ENCODE data around the gene EEA1. TPM values are rescaled to one million over a fixed set of nuclear protein-coding genes. Genes with fewer than 3 reads are reported as not detected.

Gene EEA1
- total RNA-seq, 1 experiment from 2014 or later, result 7.9 TPM

- no peak overlapping the region for H3K4me3 ChIP-seq (ENCODE audit: low read length)
- POLR2A ChIA-PET (ENCODE audit: unreplicated experiment), result interaction anchor here (0.7 kb wide), 1 partner anchor 15 kb away, joined by 6 read pairs; no protein-coding TSS in a partner anchor
- no peak overlapping the region for H3K27ac ChIP-seq (ENCODE audit: low read length)
- ATAC-seq, result peak; percentile 99
- H3F3A ChIP-seq (ENCODE audit: low read length, unreplicated experiment), result no peaks in the 10 kb centered on the region
- H3K79me2 ChIP-seq (ENCODE audit: low read length), result no peaks in the 10 kb centered on the region
- H3K27me3 ChIP-seq (ENCODE audit: low read length), result no peaks in the 10 kb centered on the region
- H3K9ac ChIP-seq (ENCODE audit: low read length), result no peak overlapping the region
- intact Hi-C loops (cut with micrococcal nuclease), result loop anchor here (1.0 to 10.0 kb wide), 7 partner anchors 47 to 634 kb away; partner anchors contain the start of gene EEA1
- no peak overlapping the region for H3K4me2 ChIP-seq (ENCODE audit: low read length)
- H3K4me1 ChIP-seq (ENCODE audit: insufficient read depth, low read length), result no peaks in the 10 kb centered on the region
- H4K20me1 ChIP-seq (ENCODE audit: low read length), result no peaks in the 10 kb centered on the region
- H2AFZ ChIP-seq (ENCODE audit: low read length), result no peak overlapping the region
- CTCF ChIA-PET, result interaction anchor here (0.6 to 0.9 kb wide), 4 partner anchors 141 to 350 kb away, joined by 3 to 10 read pairs (median 4); no protein-coding TSS in a partner anchor
- peak; percentile 90 for DNase-seq
- BruUV-seq (replicated peaks), result no TSS peak
- no peaks in the 10 kb centered on the region for H3K9me2 ChIP-seq (replicated peaks; ENCODE audit: low read length)
- H3K36me3 ChIP-seq (ENCODE audit: low read depth, low read length), result peaks cover 6% of the 10 kb centered on the region
- TF ChIP-seq EZH2phosphoT487 (IDR thresholded peaks at IDR 0.05; ENCODE audit: borderline replicate concordance, low read length), result no peak
- TF ChIP-seq CTCF (conservative IDR thresholded peaks at IDR 0.05; ENCODE audit: low read depth, low read length), result peak; percentile 78
- H3K9me3 ChIP-seq (ENCODE audit: low read length), result no peaks in the 10 kb centered on the region
These were observed 144.1 kb downstream of the EEA1 start for GRCh38 chr12:92784797-92785562.

DNA sequence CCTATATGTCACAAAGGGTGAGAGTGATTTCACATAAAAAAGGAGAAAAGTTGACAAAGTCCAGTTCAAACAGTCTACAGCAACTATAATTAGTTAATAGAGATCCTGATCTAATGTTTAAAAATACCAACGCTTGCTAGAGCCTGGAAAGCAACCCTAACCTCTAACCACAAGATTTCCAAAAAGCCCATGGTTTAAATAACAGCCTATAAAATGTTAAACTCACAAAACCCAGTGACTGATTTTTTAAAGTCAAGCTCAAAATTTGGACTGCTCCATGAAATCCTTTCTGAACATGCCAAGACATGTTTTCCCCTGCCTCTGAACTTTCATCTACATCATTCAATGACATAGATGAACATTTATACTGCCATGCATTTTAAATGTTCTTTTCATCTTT is 144.7 kb downstream of the EEA1 start:
- Histone ChIP-seq H3K9ac (ENCODE audit: low read length) (no peak overlapping the region), H2AFZ (ENCODE audit: low read length) (no peak overlapping the region), H3K36me3 (ENCODE audit: low read depth, low read length) (peaks cover 11% of the 10 kb centered on the region), H3K79me2 (ENCODE audit: low read length) (no peaks in the 10 kb centered on the region), H3K27me3 (ENCODE audit: low read length) (no peaks in the 10 kb centered on the region), H3K4me1 (ENCODE audit: insufficient read depth, low read length) (no peaks in the 10 kb centered on the region), H3K27ac (ENCODE audit: low read length) (no peak overlapping the region), H3K4me2 (ENCODE audit: low read length) (no peak overlapping the region), H3K4me3 (ENCODE audit: low read length) (no peak overlapping the region), H3F3A (ENCODE audit: low read length, unreplicated experiment) (no peaks in the 10 kb centered on the region), H4K20me1 (ENCODE audit: low read length) (no peaks in the 10 kb centered on the region), H3K9me2 (replicated peaks; ENCODE audit: low read length) (no peaks in the 10 kb centered on the region), H3K9me3 (ENCODE audit: low read length) (no peaks in the 10 kb centered on the region)
- TF ChIP-seq EZH2phosphoT487 (IDR thresholded peaks at IDR 0.05; ENCODE audit: borderline replicate concordance, low read length) (no peak), CTCF (conservative IDR thresholded peaks at IDR 0.05; ENCODE audit: low read depth, low read length) (no peak), EZH2 (IDR thresholded peaks at IDR 0.05; ENCODE audit: low read length, unreplicated experiment) (no peak)
- ChIA-PET CTCF (interaction anchor here (0.7 to 0.9 kb wide), 2 partner anchors 158 to 203 kb away, joined by 5 to 10 read pairs; no protein-coding TSS in a partner anchor), POLR2A (ENCODE audit: unreplicated experiment) (no interaction called here)
- BruUV-seq (replicated peaks), result no TSS peak
- intact Hi-C loops (cut with micrococcal nuclease), result loop anchor here (2.0 to 10.0 kb wide), 2 partner anchors 350 to 612 kb away; no protein-coding TSS in a partner anchor
- no peak for DNase-seq
- no peak for ATAC-seq

DNA sequence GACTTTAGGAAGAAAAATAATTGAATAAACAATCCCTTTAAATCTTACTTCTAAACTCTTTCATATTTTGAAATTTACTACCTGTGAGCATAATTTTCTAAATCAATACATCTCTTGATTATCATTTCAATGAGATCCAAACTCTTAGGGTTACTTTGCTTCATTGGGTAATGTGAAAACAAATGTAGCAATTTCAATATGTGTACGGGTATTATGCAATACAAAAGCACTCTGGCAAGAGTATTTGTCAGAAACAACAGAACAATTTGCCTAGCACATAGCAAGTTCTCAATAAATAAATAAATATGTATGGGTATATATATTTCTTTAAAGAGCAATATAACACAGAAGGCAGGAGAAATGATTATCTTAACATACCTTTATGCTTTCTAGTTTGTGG is 149.2 kb downstream of the EEA1 start:
- no peak overlapping the region for H3K27ac ChIP-seq (ENCODE audit: low read length)
- H2AFZ ChIP-seq (ENCODE audit: low read length), result no peak overlapping the region
- no peaks in the 10 kb centered on the region for H3K4me1 ChIP-seq (ENCODE audit: insufficient read depth, low read length)
- ChIA-PET POLR2A (ENCODE audit: unreplicated experiment) (no interaction called here), CTCF (no interaction called here)
- ATAC-seq, result no peak
- no peak for DNase-seq
- TF ChIP-seq EZH2phosphoT487 (IDR thresholded peaks at IDR 0.05; ENCODE audit: borderline replicate concordance, low read length), result no peak
- TF ChIP-seq CTCF (conservative IDR thresholded peaks at IDR 0.05; ENCODE audit: low read depth, low read length), result no peak
- TF ChIP-seq EZH2 (IDR thresholded peaks at IDR 0.05; ENCODE audit: low read length, unreplicated experiment), result no peak
- H3K9ac ChIP-seq (ENCODE audit: low read length), result no peak overlapping the region
- intact Hi-C loops (cut with micrococcal nuclease), result loop anchor here (10.0 kb wide), 1 partner anchor 355 kb away; no protein-coding TSS in a partner anchor
- H3K4me3 ChIP-seq (ENCODE audit: low read length), result no peak overlapping the region
- no peak overlapping the region for H3K4me2 ChIP-seq (ENCODE audit: low read length)
- H4K20me1 ChIP-seq (ENCODE audit: low read length), result no peaks in the 10 kb centered on the region
- H3F3A ChIP-seq (ENCODE audit: low read length, unreplicated experiment), result no peaks in the 10 kb centered on the region
- BruUV-seq (replicated peaks), result no TSS peak
- peaks cover 21% of the 10 kb centered on the region; the same call in 1 of the 2 replicates for H3K36me3 ChIP-seq (ENCODE audit: low read depth, low read length)
- no peaks in the 10 kb centered on the region for H3K27me3 ChIP-seq (ENCODE audit: low read length)
- no peaks in the 10 kb centered on the region for H3K9me3 ChIP-seq (ENCODE audit: low read length)
- H3K9me2 ChIP-seq (replicated peaks; ENCODE audit: low read length), result no peaks in the 10 kb centered on the region
- no peaks in the 10 kb centered on the region for H3K79me2 ChIP-seq (ENCODE audit: low read length)

All from PC-3 (cell line).